GM12872 (cell line): ENCODE measurements around the gene PKDREJ.

Experiments used
- CTCF ChIP-seq: IDR thresholded peaks from 3 replicates; pipeline ENCODE4 v1.5.1; 2011; ENCODE audit warnings: low read depth, mild to moderate bottlenecking, low read length, moderate library complexity; ENCODE audit not compliant: insufficient read depth

Gene PKDREJ

DNA sequence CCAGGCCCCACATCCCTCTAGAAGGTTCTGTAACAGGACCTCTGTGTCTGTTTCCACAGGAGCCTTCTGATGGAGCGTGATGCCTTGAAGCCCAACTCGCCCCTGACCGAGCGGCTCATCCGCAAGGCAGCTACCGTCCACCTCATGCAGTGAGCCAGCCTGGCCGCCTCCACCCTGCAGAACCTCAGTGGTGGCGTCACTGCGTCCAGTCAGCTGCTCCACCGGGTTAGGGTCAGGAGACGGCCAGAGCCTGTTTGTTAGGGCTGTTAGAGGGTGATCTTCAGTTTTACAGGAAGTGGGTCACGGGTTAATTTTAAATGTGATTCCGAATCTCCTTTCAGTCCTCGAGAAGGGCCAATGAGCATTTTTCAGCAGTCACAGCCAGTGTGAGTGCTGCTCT is 29.6 kb upstream of the PKDREJ start:
- no peak for TF ChIP-seq CTCF

DNA sequence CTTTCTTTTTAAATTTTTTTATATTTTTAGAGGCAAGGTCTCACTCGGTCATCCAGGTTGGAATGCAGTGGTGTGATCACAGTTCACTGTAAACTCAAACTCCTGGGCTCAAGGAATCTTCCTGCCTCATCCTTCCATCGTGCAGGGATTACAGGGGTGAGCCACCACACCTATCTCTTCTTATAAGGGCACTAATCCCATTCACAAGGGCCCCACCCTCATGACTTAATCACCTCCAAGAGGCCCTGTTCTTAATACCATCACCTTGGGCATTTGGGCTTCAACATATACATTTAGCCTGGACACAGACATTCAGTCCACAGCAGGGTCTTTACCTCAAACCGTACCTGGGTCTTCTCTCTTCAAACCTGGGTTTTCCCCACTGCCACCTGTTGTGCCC is 29.0 kb upstream of the PKDREJ start:
- no peak for TF ChIP-seq CTCF

DNA sequence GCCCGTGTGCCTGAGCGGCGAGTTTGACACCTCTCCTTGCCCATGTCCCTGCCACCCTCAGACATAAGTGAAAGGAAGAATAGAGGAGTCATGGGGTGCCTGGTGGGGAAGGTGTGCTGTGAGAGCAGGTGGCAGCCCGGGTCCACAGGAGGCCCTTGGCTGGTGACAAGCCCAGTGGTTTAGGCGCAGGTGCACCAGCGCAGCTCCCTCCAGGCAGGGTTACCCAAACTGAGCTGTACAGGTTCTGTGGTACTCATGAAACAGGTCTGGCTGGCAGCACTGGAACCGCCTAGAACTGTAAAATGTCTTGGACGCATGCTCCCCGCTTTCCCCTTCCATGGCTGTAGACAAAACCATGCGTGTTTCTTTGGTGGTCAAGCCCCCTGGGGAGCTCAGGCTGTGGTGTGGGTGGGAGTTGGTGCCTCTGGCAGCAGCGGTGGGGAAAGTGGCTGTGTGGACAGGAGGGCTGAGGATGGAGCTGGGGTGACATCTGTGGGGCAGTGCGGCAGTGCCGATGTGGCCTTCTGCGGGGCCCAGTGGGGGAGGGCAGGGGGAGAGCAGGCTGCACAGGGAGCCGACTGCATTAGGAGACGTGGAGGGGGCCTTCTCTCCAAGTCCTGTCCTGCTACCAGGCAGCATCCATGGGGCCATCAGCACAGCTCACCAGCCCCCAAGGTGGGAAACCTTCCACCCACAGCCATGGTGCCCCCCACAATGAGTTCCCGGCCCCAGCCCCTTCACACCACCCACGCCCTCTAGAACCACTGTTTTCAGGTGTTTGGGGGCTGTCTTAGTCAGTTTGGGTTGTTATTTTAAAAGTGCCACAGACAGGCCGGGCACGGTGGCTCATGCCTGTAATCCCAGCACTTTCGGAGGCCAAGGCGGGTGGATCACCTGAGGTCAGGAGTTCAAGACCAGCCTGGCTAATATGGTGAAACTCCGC is 28.0 kb upstream of the PKDREJ start:
- no peak for TF ChIP-seq CTCF

- no peak for TF ChIP-seq CTCF
These were observed 27.1 kb upstream of the PKDREJ start for GRCh38 chr22:46290121-46290842.

GRCh38 chr22:46289244-46289891 is 26.2 kb upstream of the PKDREJ start:
- no peak for TF ChIP-seq CTCF

DNA sequence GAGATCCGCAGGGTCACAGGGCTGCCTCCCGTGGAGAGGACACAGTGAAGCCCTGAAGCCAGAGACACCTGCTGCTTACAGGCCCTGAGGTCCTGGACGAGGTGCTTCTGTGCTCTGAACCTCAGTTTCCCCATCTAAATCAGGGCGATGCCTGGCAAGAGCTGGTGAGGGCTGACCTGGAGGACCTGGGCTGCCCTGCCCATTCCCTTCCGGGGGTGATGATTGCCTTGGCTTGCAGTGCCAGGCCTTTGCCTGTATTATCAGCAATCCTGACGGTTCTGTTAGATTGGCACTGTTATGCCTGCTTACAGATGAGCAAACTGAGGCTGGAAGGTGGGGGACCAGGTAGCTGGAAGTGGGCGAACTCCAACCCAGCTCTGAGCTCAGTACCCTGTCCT is 25.7 kb upstream of the PKDREJ start:
- no peak for TF ChIP-seq CTCF
